ENCODE measurements around the gene MGAT4D.
"Not testable (repeated sequence)": the region's sequence is repeated elsewhere in the genome, so short reads cannot be mapped to it uniquely, and the experiment has no call there.

The MGAT4D gene

GRCh38 chr4:140413130-140413969, 84.7 kb downstream of the MGAT4D start:
- H3K9me3 ChIP-seq; in situ Hi-C loops (cut with MboI; ENCODE audit: low sequenced_read_pairs); H3K36me3 ChIP-seq (replicated peaks); H3K4me1 ChIP-seq; DNase-seq (ENCODE audit: low spot score in 2 of 2); H3K27me3 ChIP-seq (ENCODE audit: low read depth); H3K4me3 ChIP-seq: not testable (repeated sequence)

- Histone ChIP-seq H3K9me3 (no peaks in the 10 kb centered on the region), H3K36me3 (replicated peaks) (no peaks in the 10 kb centered on the region), H3K4me1 (no peaks in the 10 kb centered on the region), H3K4me3 (no peak overlapping the region), H3K27me3 (ENCODE audit: low read depth) (no peaks in the 10 kb centered on the region)
- in situ Hi-C loops (cut with MboI; ENCODE audit: low sequenced_read_pairs) = no loop called here
- DNase-seq (ENCODE audit: low spot score in 2 of 2) = no peak
These were observed 89.1 kb downstream of the MGAT4D start for GRCh38 chr4:140408974-140409373.

GRCh38 chr4:140406292-140406691, 91.8 kb downstream of the MGAT4D start:
- H3K9me3 ChIP-seq = no peaks in the 10 kb centered on the region
- no peak overlapping the region for H3K4me3 ChIP-seq
- H3K36me3 ChIP-seq (replicated peaks) = no peaks in the 10 kb centered on the region
- H3K4me1 ChIP-seq = no peaks in the 10 kb centered on the region
- in situ Hi-C loops (cut with MboI; ENCODE audit: low sequenced_read_pairs) = no loop called here
- no peaks in the 10 kb centered on the region for H3K27me3 ChIP-seq (ENCODE audit: low read depth)
- no peak for DNase-seq (ENCODE audit: low spot score in 2 of 2)

GRCh38 chr4:140400111-140400510, 98.0 kb downstream of the MGAT4D start:
- Histone ChIP-seq H3K27me3 (ENCODE audit: low read depth) (no peaks in the 10 kb centered on the region), H3K9me3 (no peaks in the 10 kb centered on the region), H3K36me3 (replicated peaks) (no peaks in the 10 kb centered on the region), H3K4me3 (no peak overlapping the region), H3K4me1 (no peaks in the 10 kb centered on the region)
- in situ Hi-C loops (cut with MboI; ENCODE audit: low sequenced_read_pairs) = no loop called here
- DNase-seq (ENCODE audit: low spot score in 2 of 2) = no peak

GRCh38 chr4:140395668-140396067, 102.4 kb downstream of the MGAT4D start:
- no peaks in the 10 kb centered on the region for H3K27me3 ChIP-seq (ENCODE audit: low read depth)
- H3K4me3 ChIP-seq = no peak overlapping the region
- H3K9me3 ChIP-seq = no peaks in the 10 kb centered on the region
- peaks cover 3% of the 10 kb centered on the region; the same call in 1 of the 2 replicates for H3K4me1 ChIP-seq
- DNase-seq (ENCODE audit: low spot score in 2 of 2) = no peak
- no peaks in the 10 kb centered on the region for H3K36me3 ChIP-seq (replicated peaks)
- in situ Hi-C loops (cut with MboI; ENCODE audit: low sequenced_read_pairs) = no loop called here

Data from HAP-1 (cell line).